Ovary (tissue), 9 donors: ENCODE results near the gene EXOC2. TPM values are rescaled to one million over a fixed set of nuclear protein-coding genes. Genes with fewer than 3 reads are reported as not detected.

ENCODE experiments used
- DNase-seq, 5 donors: peaks; one replicate each; pipeline ENCODE4 v3.0.0-alpha.2; 2019 to 2020
- H3K27ac ChIP-seq, 2 donors: fragments of 200-600 bp; one replicate each; pipeline versions ENCODE4 v1.5.1 to v1.8.0; 2019 to 2022
- H3K27me3 ChIP-seq: fragments of 200-600 bp; one replicate; pipeline ENCODE4 v1.8.0; 2022
- H3K36me3 ChIP-seq: fragments of 200-600 bp; sonication (generic); one replicate; pipeline ENCODE4 v1.5.1; 2019
- H3K4me1 ChIP-seq: one replicate; pipeline ENCODE4 v1.8.1; 2013; ENCODE audit warnings: mild to moderate bottlenecking, moderate library complexity; ENCODE audit not compliant: insufficient read depth
- H3K4me3 ChIP-seq: fragments of 200-600 bp; sonication (generic); one replicate; pipeline ENCODE4 v1.5.1; 2017
- H3K9me3 ChIP-seq, 2 donors: fragments of 200-600 bp in 1 of 2; sonication (generic) in 1 of 2; one replicate each; pipeline versions ENCODE4 v1.5.1 to v1.8.1; 2013 to 2019; ENCODE audit warnings: mild to moderate bottlenecking in 1 of 2, moderate library complexity in 1 of 2
- EP300 ChIP-seq: sonication (generic); formaldehyde crosslinking; IDR thresholded peaks from one replicate; pipeline ENCODE4 v1.6.1; 2017; ENCODE audit warnings: antibody characterized with exemption
- POLR2A ChIP-seq: fragments of 450-650 bp; IDR thresholded peaks from one replicate; pipeline ENCODE4 v1.6.1; 2017; ENCODE audit warnings: antibody characterized with exemption, mild to moderate bottlenecking, moderate library complexity
- WGBS, 3 donors: extraction: QIAGEN DNeasy Blood & Tissue Kit in 1 of 3; methylation state at CpG; one replicate each; pipeline versions ENCODE4 v1.1.5 to v1.1.7; 2013 to 2017; 5-methylcytosine and 5-hydroxymethylcytosine counted together
- intact Hi-C, 4 donors: fragments of 100-400 bp; cut with DNase I; formaldehyde crosslinking; loops; one replicate each; pipeline versions ENCODE4 v1.11.0 to v1.15.1; 2022 to 2023
- polyA plus RNA-seq, 2 donors: library from polyadenylated mRNA; stranded (reverse); fragments of 200-250 nt in 1 of 2; fragments of 350-450 nt in 1 of 2; fragmentation: Illumina TruSeq in 1 of 2; extraction: RNeasy Lipid Tissue Mini Kit (QIAGEN cat#74804) in 1 of 2; gene quantifications; one replicate each; pipeline ENCODE4 v1.2.3, GENCODE V29; 2013 to 2014
- total RNA-seq, 7 donors: library from RNA; depleted of rRNA in 2 of 7; stranded (reverse); fragments of >200 nt in 2 of 7; fragmentation: NEBNext Ultra II Directional in 3 of 7; extraction: Animal tissue kit (Norgen Biotek cat#: 25700) in 3 of 7; gene quantifications; one replicate each; pipeline versions ENCODE4 v1.1.0 to v1.2.4, GENCODE V29; 2016 to 2023
- TF ChIP-seq, protein P1 (sequence below), 3 donors: fragments of 450-650 bp in 2 of 3; fragments of 200-600 bp in 1 of 3; IDR thresholded peaks; one replicate each; pipeline versions ENCODE4 v1.5.1 to v1.8.0; 2016 to 2022; ENCODE audit warnings: antibody characterized with exemption in 3 of 3, mild to moderate bottlenecking in 1 of 3
- donor health status: DM: no; HTN: no; CAD: no; lungs with moderate emphysema.
- donor health status: DM: no; HTN: no; CAD: no.
- donor health status: Bipolar disorder and iron deficiency.
- donor health status: DM: yes; HTN: yes; CAD: no.
- donor health status: DM: no; HTN: no; CAD: no.
- donor health status: DM: yes; HTN: yes; CAD: no.

EXOC2 gene
- total and polyA plus RNA-seq, 9 donors, result 7.5 to 17.3 (median 14.2) TPM

DNA sequence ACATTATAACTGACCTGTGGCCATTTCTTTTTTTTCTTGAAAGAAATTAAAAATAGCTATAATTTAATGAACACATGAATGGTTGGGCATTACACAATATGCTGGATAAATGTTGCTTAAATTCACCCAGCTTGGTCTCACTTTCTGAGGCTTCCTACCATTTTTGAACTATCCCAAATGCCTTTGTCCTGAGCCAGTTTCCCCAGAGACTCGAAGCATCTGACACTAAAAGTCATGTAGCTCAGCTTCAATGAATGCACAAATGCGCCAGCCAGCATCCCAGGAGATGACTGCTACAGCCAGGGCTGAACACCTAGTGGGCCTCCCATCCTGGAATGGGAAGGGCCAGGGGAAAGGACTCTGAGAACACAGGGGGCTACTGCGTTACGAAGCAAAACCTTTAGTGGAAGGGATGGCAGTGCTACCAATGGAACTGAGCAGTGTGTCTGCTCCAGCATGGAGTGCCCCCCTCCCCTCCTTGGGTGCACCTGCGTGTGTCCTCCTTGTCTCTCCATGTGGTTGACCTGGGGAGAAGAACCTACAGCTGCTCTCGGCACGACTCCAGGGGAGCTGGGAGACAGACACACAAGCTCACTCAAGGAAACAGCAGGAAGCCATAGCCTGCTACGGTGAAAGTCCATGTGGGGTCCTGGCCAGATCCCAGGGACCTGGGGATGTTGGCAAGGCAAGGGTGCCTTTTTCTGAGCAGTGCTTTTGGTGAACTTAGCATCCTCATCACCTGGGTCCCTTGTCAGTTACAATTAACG, 240.5 kb downstream of the EXOC2 start:
- DNase-seq, result no peak
- H3K36me3 ChIP-seq, result no peaks in the 10 kb centered on the region
- no peaks in the 10 kb centered on the region for H3K4me1 ChIP-seq
- no peak overlapping the region for H3K27ac ChIP-seq
- 70 to 79% (median 74%) methylated on average over 9 of the region's 9 CpGs for WGBS, 3 donors
- H3K27me3 ChIP-seq, result no peaks in the 10 kb centered on the region
- no peak for TF ChIP-seq POLR2A
- TF ChIP-seq, protein P1, sequence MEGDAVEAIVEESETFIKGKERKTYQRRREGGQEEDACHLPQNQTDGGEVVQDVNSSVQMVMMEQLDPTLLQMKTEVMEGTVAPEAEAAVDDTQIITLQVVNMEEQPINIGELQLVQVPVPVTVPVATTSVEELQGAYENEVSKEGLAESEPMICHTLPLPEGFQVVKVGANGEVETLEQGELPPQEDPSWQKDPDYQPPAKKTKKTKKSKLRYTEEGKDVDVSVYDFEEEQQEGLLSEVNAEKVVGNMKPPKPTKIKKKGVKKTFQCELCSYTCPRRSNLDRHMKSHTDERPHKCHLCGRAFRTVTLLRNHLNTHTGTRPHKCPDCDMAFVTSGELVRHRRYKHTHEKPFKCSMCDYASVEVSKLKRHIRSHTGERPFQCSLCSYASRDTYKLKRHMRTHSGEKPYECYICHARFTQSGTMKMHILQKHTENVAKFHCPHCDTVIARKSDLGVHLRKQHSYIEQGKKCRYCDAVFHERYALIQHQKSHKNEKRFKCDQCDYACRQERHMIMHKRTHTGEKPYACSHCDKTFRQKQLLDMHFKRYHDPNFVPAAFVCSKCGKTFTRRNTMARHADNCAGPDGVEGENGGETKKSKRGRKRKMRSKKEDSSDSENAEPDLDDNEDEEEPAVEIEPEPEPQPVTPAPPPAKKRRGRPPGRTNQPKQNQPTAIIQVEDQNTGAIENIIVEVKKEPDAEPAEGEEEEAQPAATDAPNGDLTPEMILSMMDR (IDR thresholded peaks at IDR 0.05), result no peak
- no peak for TF ChIP-seq EP300
- no peaks in the 10 kb centered on the region for H3K9me3 ChIP-seq
- H3K4me3 ChIP-seq, result no peak overlapping the region
- intact Hi-C loops, result no loop called here

DNA sequence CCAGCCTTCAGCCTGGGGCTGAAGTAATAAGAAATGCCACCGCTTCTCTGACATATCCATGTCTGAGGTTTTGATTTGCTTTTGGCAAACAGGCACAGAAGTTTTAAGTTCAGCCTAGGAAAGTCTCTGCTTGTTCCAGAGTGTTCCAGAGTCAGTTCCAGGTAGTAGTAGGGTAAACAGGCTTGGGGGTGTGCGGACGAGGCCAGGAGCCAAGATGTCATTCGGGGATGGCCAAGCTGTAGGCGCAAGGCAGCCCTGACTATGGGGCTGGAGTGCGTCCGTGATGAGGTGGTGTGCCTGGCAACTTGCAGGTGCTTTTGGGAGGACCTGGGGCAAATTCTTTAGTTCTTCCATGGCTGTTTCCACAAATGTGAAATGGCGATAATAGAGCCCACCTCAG, 241.1 kb downstream of the EXOC2 start:
- Histone ChIP-seq H3K36me3 (no peaks in the 10 kb centered on the region), H3K4me1 (no peaks in the 10 kb centered on the region), H3K27ac (no peak overlapping the region), H3K4me3 (no peak overlapping the region), H3K9me3 (no peaks in the 10 kb centered on the region), H3K27me3 (no peaks in the 10 kb centered on the region)
- DNase-seq, result no peak
- TF ChIP-seq EP300 (no peak), POLR2A (no peak)
- TF ChIP-seq, protein P1 (IDR thresholded peaks at IDR 0.05), result no peak
- intact Hi-C loops, result no loop called here
- 92 to 93% (median 92%) methylated on average over 8 of the region's 8 CpGs for WGBS, 3 donors

DNA sequence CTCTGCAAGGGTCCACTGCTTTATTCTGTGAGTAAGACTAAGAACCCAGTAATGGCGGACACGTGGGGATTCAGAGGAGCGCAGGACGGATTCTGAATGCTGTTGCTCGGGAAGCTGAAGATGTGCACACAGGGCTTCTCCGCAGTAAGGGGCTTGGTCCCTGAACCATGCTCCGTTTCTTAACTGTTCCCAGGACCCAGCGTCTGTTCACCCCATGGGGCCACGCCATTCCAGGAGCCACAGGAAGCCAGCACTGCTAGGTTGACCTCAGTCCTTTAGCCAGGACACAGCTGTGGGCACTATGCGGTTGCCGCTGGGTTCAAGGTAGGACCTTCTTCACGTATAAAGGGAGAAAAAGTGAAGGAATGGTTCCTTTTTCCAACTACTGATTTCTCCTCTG, 241.6 kb downstream of the EXOC2 start:
- no peaks in the 10 kb centered on the region for H3K36me3 ChIP-seq
- no peaks in the 10 kb centered on the region for H3K27me3 ChIP-seq
- intact Hi-C loops, result no loop called here
- no peak for DNase-seq
- H3K4me1 ChIP-seq, result no peaks in the 10 kb centered on the region
- TF ChIP-seq POLR2A (no peak), EP300 (no peak)
- TF ChIP-seq, protein P1 (IDR thresholded peaks at IDR 0.05), result no peak
- no peak overlapping the region for H3K4me3 ChIP-seq
- H3K27ac ChIP-seq, result no peak overlapping the region
- no peaks in the 10 kb centered on the region for H3K9me3 ChIP-seq
- WGBS, 3 donors, result 86 to 95% (median 95%) methylated on average over 12 of the region's 12 CpGs

DNA sequence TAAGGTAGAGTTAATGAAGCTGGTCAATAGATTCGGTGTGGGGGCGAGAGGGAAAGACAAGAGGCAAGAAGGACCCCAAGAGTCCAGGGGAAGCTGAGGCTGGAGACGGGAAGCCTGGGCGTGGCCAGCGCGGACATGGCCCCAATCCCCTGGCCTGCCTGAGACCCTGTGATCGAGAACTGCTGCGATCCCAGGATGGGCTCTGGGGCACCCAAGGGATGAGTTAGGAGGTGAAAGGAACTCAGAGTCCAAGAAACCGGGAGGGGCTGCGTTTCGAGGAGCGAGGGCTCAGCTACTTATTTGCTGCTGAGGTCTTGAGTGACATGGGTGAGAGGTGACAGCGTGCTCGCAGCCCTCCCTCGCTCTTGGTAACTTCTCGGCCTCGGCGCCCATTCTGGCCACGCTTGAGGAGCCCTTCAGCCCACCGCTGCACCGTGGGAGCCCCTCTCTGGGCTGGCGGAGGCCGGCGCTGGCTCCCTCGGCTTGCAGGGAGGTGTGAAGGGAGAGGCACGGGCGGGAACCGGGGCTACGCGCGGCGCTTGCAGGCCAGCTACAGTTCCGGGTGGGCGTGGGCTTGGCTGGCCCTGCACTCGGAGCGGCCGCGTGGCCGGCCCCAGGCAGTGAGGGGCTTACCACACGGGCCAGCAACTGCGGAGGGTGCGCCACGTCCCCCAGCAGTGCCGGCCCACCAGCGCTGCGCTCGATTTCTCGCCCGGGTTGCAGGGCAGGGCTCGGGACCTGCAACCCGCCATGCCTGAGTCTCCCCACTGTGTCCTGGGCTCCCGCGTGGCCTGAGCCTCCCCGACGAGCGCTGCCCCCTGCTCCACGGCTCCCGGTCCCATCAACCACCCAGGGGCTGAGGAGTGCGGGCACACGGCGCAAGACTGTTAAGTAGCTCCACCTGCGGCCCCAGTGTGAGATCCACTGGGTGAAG, 243.2 kb downstream of the EXOC2 start:
- no peaks in the 10 kb centered on the region for H3K27me3 ChIP-seq
- H3K4me3 ChIP-seq, result no peak overlapping the region
- no peak overlapping the region for H3K27ac ChIP-seq
- no peak for DNase-seq
- TF ChIP-seq EP300, result no peak
- TF ChIP-seq POLR2A, result no peak
- TF ChIP-seq, protein P1 (IDR thresholded peaks at IDR 0.05), result no peak
- WGBS, 3 donors, result 90 to 94% (median 92%) methylated on average over 49 to 62 of the region's 62 CpGs
- no peaks in the 10 kb centered on the region for H3K36me3 ChIP-seq
- H3K4me1 ChIP-seq, result no peaks in the 10 kb centered on the region
- intact Hi-C loops, result no loop called here
- H3K9me3 ChIP-seq, result no peaks in the 10 kb centered on the region
